HEK293 (cell line): ENCODE measurements around the gene SPON1.

Source experiments
- FEZF1 ChIP-seq: fragments of 450-650 bp; formaldehyde crosslinking; IDR thresholded peaks from 2 replicates; pipeline ENCODE4 v1.5.1; 2016; ENCODE audit warnings: missing biosample characterization, missing genetic modification characterization
- KLF7 ChIP-seq: fragments of 450-650 bp; formaldehyde crosslinking; IDR thresholded peaks from 2 replicates; pipeline ENCODE4 v1.5.1; 2016; ENCODE audit warnings: missing biosample characterization, missing genetic modification characterization, borderline replicate concordance
- ZEB2 ChIP-seq: fragments of 450-650 bp; formaldehyde crosslinking; IDR thresholded peaks from 2 replicates; pipeline ENCODE4 v1.5.1; 2016; ENCODE audit warnings: missing biosample characterization, missing genetic modification characterization
- ZNF155 ChIP-seq: fragments of 450-650 bp; formaldehyde crosslinking; IDR thresholded peaks from 2 replicates; pipeline ENCODE4 v1.5.1; 2016; ENCODE audit warnings: missing biosample characterization, missing genetic modification characterization
- ZNF324 ChIP-seq: fragments of 450-650 bp; formaldehyde crosslinking; IDR thresholded peaks from 2 replicates; pipeline ENCODE4 v1.5.1; 2016; ENCODE audit warnings: missing biosample characterization, missing genetic modification characterization
- ZNF530 ChIP-seq: fragments of 450-650 bp; formaldehyde crosslinking; IDR thresholded peaks from 2 replicates; pipeline ENCODE4 v1.5.1; 2016; ENCODE audit warnings: low read depth, missing biosample characterization, missing genetic modification characterization
- TF ChIP-seq, protein P1 (sequence below): fragments of 450-650 bp; formaldehyde crosslinking; IDR thresholded peaks from 2 replicates; pipeline ENCODE4 v1.5.1; 2016; ENCODE audit warnings: missing biosample characterization, missing genetic modification characterization
- TF ChIP-seq, protein P2 (sequence below): sonication (generic); formaldehyde crosslinking; IDR thresholded peaks from 2 replicates; pipeline ENCODE4 v1.8.1; 2022; ENCODE audit warnings: mild to moderate bottlenecking, moderate library complexity, missing genetic modification reagents
- TF ChIP-seq, protein P3 (sequence below): fragments of 450-650 bp; formaldehyde crosslinking; IDR thresholded peaks from 2 replicates; pipeline ENCODE4 v1.5.1; 2016; ENCODE audit warnings: missing biosample characterization, missing genetic modification characterization

DNA sequence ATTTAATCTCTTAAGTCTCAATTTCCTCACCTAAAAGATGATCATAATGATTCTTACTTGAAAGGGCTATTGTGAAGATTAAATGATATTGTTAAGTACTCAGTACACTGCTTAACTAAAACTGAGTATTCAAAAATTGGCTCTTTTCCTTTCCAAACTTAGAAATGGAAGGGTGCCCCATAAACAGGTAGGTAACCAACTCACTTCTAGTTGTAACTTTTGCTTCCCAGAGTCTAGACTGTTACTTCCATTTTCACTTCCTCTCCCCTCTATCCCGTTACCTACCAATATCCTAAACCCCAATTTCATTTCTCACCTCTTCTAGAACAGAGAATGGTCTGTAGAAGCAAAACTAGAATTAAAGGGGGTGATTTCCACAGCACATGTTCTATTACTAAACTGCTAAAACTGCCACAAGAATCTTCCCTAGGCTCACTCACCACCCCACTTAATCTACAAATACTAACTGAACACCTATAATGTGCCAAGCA, 346.4 kb downstream of the SPON1 start:
- TF ChIP-seq, protein P1, sequence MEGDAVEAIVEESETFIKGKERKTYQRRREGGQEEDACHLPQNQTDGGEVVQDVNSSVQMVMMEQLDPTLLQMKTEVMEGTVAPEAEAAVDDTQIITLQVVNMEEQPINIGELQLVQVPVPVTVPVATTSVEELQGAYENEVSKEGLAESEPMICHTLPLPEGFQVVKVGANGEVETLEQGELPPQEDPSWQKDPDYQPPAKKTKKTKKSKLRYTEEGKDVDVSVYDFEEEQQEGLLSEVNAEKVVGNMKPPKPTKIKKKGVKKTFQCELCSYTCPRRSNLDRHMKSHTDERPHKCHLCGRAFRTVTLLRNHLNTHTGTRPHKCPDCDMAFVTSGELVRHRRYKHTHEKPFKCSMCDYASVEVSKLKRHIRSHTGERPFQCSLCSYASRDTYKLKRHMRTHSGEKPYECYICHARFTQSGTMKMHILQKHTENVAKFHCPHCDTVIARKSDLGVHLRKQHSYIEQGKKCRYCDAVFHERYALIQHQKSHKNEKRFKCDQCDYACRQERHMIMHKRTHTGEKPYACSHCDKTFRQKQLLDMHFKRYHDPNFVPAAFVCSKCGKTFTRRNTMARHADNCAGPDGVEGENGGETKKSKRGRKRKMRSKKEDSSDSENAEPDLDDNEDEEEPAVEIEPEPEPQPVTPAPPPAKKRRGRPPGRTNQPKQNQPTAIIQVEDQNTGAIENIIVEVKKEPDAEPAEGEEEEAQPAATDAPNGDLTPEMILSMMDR (tag by site-specific recombination) = no peak
- TF ChIP-seq ZNF324 (tag by site-specific recombination) (no peak), ZEB2 (no peak), ZNF155 (tag by site-specific recombination) (no peak), FEZF1 (tag by site-specific recombination) (no peak), KLF7 (tag by site-specific recombination) (no peak), ZNF530 (tag by site-specific recombination) (no peak)
- TF ChIP-seq, protein P2, sequence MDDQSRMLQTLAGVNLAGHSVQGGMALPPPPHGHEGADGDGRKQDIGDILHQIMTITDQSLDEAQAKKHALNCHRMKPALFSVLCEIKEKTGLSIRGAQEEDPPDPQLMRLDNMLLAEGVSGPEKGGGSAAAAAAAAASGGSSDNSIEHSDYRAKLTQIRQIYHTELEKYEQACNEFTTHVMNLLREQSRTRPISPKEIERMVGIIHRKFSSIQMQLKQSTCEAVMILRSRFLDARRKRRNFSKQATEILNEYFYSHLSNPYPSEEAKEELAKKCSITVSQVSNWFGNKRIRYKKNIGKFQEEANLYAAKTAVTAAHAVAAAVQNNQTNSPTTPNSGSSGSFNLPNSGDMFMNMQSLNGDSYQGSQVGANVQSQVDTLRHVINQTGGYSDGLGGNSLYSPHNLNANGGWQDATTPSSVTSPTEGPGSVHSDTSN (CRISPR knock-in tag) = no peak
- TF ChIP-seq, protein P3, sequence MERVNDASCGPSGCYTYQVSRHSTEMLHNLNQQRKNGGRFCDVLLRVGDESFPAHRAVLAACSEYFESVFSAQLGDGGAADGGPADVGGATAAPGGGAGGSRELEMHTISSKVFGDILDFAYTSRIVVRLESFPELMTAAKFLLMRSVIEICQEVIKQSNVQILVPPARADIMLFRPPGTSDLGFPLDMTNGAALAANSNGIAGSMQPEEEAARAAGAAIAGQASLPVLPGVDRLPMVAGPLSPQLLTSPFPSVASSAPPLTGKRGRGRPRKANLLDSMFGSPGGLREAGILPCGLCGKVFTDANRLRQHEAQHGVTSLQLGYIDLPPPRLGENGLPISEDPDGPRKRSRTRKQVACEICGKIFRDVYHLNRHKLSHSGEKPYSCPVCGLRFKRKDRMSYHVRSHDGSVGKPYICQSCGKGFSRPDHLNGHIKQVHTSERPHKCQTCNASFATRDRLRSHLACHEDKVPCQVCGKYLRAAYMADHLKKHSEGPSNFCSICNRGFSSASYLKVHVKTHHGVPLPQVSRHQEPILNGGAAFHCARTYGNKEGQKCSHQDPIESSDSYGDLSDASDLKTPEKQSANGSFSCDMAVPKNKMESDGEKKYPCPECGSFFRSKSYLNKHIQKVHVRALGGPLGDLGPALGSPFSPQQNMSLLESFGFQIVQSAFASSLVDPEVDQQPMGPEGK (tag by site-specific recombination) = no peak
